Skeletal muscle satellite cell (primary cell): ENCODE results near the gene SNAP91.

Experiments used
- H3K27me3 ChIP-seq: 2 replicates; pipeline ENCODE4 v1.7.0; 2013; ENCODE audit warnings: low read length; ENCODE audit not compliant: control insufficient read depth, insufficient read depth
- H3K36me3 ChIP-seq: 2 replicates; pipeline ENCODE4 v1.7.0; 2013; ENCODE audit warnings: mild to moderate bottlenecking, control low read depth, low read length; ENCODE audit not compliant: insufficient read depth
- H3K4me1 ChIP-seq: 2 replicates; pipeline ENCODE4 v1.7.0; 2013; ENCODE audit warnings: low read length; ENCODE audit not compliant: control insufficient read depth, insufficient read depth
- H3K4me2 ChIP-seq: 2 replicates; pipeline ENCODE4 v1.7.0; 2013; ENCODE audit warnings: mild to moderate bottlenecking, low read length
- H3K4me3 ChIP-seq: 2 replicates; pipeline ENCODE4 v1.7.0; 2013; ENCODE audit warnings: low read length
- H3K9ac ChIP-seq: 2 replicates; pipeline ENCODE4 v1.7.0; 2013; ENCODE audit warnings: mild to moderate bottlenecking, low read depth, low read length, moderate library complexity
- H3K9me3 ChIP-seq: replicated peaks from 2 replicates; pipeline ENCODE4 v1.7.0; 2013; ENCODE audit warnings: mild to moderate bottlenecking, control low read depth, low read length

Gene SNAP91

DNA sequence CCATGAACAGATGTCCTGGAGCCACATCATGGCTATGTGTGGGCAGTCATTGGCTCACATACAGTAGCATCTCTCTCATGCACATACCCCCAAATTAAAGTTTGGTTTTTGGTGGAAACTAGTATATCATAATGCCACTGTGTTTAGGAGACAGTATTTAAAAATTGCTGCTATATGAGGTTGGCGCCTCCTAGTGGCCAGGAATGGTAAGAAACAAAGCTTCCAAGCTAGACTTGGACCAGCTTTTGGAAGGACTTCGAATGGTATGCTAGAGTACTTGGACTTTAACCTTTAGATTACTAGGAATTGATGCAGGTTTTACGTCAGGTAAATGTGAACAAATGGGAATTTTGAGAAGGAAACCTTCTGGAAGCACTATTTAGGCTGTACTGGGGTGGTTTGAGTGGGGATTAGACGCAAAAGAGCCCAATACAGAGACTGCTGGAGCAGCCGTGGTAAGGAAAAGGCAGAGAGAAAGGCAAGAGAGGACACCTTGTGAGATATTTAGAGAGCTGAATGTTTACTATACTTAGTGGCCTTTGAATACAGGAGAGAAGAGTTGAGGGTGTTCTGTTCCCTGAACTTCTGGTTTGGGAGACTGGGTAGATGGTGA lies 172.8 kb downstream of the SNAP91 start:
- Histone ChIP-seq H3K36me3 (no peaks in the 10 kb centered on the region), H3K9ac (no peak overlapping the region), H3K4me2 (no peak overlapping the region), H3K27me3 (peaks cover 12% of the 10 kb centered on the region), H3K9me3 (no peaks in the 10 kb centered on the region), H3K4me3 (no peak overlapping the region), H3K4me1 (no peaks in the 10 kb centered on the region)

DNA sequence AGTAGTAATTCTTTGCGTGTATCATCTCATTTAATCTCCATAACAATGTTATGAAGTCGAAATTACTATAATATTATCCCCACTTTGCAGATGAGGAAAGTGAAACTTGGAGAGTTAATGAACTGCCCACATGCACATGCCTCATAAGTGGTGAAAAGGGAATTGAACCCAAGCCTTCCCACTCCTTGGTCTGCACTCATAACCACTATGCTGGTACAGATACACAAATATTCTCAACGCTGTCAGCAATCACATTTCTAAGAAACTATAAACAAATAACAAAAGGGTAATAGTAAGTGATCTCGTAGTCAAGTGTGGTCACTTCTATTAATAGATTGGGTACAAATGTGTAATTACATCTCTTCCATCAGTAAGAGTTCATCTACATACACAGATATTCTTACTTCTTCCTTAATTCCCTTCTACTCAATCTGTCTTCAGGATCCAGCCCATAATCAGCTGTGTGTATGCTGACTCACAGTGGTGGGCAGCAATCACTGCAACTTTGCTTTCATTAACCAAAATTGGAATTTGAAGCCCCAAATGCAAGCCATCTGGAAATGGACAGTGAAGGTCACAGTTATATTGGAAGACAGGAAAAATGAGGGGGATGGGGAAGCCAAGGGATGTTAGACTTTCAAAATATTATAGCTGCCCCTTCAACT lies 190.0 kb downstream of the SNAP91 start:
- peaks cover 18% of the 10 kb centered on the region for H3K27me3 ChIP-seq
- H3K9ac ChIP-seq, result no peak overlapping the region
- no peaks in the 10 kb centered on the region for H3K9me3 ChIP-seq
- H3K36me3 ChIP-seq, result no peaks in the 10 kb centered on the region
- no peaks in the 10 kb centered on the region for H3K4me1 ChIP-seq
- no peak overlapping the region for H3K4me2 ChIP-seq
- H3K4me3 ChIP-seq, result no peak overlapping the region

DNA sequence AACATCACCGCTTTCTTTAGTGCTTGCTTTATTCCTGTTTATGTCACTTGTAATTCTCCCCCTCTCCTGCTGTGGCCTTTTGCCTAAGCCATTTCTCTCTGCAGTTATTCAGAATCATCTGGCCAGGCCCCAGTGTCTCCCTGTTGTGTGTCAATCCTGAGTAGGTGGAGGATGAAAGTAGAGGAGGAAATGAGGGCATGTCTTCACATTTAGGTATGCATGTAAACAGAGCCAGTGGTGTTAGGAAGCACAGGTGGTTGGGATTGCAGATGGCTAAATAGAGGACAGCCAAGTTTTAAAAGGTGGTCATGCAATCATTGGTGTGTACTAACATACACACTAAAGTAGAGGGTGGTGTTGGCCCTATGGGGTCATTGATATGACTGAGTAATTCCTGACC lies 191.4 kb downstream of the SNAP91 start:
- peaks cover 7% of the 10 kb centered on the region for H3K27me3 ChIP-seq
- no peaks in the 10 kb centered on the region for H3K36me3 ChIP-seq
- H3K4me3 ChIP-seq, result no peak overlapping the region
- no peaks in the 10 kb centered on the region for H3K4me1 ChIP-seq
- H3K9me3 ChIP-seq, result no peaks in the 10 kb centered on the region
- H3K9ac ChIP-seq, result no peak overlapping the region
- no peak overlapping the region for H3K4me2 ChIP-seq

DNA sequence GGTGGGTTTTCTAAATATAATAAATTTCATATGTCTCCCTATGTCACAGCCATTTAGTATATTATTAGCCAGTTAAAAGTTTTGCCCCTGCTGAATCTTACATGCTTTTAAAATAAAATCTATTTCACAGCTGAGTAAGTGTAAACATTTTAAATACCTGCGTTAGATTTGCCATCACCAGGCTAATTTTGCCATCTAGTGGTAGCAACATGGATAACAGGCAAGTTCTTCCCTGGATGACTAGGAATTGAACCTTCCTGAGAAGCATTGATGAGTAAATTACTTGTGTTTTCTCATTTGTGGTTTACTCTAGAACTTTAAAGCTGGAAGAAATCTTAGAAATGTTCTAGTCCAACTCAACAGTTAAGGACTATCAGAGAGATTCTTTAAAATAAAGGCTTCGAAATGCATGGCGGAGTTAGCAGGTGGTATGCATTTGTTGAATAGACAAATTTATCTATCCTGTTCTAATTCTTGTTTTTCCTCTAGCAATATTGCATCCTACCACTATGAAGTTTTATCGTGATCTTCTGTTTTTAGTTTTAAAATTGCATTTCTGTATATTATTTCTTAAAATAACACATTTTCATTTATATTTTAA lies 193.9 kb downstream of the SNAP91 start:
- Histone ChIP-seq H3K4me3 (no peak overlapping the region), H3K4me1 (peaks cover 3% of the 10 kb centered on the region), H3K4me2 (no peak overlapping the region), H3K36me3 (no peaks in the 10 kb centered on the region), H3K9ac (no peak overlapping the region), H3K27me3 (no peaks in the 10 kb centered on the region), H3K9me3 (no peaks in the 10 kb centered on the region)

DNA sequence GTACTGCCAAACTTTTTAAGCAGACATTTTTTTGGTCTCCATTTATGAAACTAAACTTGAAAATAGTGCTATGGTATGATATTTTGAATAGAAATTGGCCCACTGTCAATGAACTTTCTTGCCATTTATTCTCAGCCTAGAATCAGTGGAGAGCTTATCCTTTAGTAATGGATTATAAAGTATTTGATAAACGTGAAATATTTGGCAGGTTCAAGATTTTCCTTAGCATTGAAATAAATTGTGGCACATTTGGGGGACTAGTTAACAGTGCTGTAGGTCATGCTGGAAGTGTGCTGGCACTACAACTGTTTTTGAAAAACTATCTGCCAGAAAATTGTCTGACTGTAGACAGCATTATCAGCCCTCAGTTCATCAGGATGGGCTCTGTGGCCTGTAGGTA lies 194.4 kb downstream of the SNAP91 start:
- Histone ChIP-seq H3K4me2 (no peak overlapping the region), H3K27me3 (no peaks in the 10 kb centered on the region), H3K4me3 (no peak overlapping the region), H3K36me3 (no peaks in the 10 kb centered on the region), H3K9ac (no peak overlapping the region), H3K9me3 (no peaks in the 10 kb centered on the region), H3K4me1 (peaks cover 3% of the 10 kb centered on the region)

DNA sequence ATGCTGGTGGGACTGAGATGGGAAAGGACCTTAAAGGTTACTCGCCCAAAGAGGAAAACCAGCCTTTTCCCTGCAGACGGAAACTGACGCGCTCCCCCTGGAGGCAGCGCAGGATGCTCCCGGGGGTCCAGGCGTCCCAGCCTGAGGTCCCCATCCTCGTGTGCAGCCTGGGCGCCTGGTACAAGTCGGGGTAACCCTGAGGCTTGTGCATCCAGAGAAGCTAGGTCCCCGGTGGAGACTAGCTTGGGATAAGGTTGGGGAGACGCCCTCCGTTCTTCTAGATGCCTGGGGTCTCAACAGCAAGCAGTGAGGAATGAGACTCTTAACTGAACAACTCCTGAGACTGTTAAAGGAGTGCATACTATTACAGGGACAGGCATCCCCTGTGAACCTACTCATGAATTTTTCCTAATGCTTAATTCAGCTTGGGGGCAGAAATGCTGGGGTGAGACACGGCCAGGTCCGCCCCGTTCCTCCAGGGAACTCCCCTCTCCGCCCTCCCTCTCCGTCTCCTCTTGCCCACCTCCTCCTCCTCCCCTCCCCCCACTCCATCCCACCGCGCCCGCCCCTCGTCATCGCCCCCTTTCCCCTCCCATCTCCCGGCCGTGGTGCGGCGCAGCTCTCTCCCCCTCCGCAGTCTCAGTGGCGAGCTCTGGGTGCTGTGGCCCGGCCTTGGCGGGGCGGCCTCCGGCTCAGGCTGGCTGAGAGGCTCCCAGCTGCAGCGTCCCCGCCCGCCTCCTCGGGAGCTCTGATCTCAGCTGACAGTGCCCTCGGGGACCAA lies 196.8 kb downstream of the SNAP91 start, which contains the start of gene PRSS35:
Gene PRSS35, plus strand, starts transcription at position 634 of the 781 bp plus-strand sequence. CDS start 10,908 bp downstream, outside the sequence.
- peak within 1 kb of the TSS; percentile 61 for H3K4me3 ChIP-seq

DNA sequence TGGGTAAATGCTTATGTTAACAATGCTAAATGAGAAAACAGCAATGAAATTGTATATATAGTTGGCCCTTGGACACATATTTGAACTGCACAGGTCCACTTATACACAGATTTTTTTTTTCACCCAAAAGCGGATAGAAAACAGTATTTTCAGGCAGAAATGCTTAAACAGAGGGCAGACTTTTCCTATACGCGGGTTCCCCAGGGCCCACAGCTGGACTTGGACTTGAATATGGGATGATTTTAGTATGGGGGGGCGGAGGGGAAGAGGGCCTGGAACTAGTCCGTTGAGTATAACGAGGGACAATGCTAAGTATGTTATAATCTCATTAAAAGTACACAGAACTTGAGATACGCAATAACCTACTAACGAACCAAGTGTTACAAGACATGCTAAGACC lies 197.6 kb downstream of the SNAP91 start:
- H3K9me3 ChIP-seq, result no peaks in the 10 kb centered on the region
- H3K9ac ChIP-seq, result no peak overlapping the region
- H3K36me3 ChIP-seq, result no peaks in the 10 kb centered on the region
- no peak overlapping the region for H3K4me3 ChIP-seq
- no peak overlapping the region for H3K4me2 ChIP-seq
- peaks cover 3% of the 10 kb centered on the region for H3K4me1 ChIP-seq
- no peaks in the 10 kb centered on the region for H3K27me3 ChIP-seq

More for the DNA sequence above, 196.8 kb downstream of the SNAP91 start, which contains the start of gene PRSS35:
- Histone ChIP-seq H3K27me3 (no peaks in the 10 kb centered on the region), H3K36me3 (no peaks in the 10 kb centered on the region), H3K9ac (peak within 1 kb of the TSS; percentile 32), H3K4me1 (peaks cover 3% of the 10 kb centered on the region), H3K9me3 (no peaks in the 10 kb centered on the region), H3K4me2 (peak within 1 kb of the TSS; percentile 87)

DNA sequence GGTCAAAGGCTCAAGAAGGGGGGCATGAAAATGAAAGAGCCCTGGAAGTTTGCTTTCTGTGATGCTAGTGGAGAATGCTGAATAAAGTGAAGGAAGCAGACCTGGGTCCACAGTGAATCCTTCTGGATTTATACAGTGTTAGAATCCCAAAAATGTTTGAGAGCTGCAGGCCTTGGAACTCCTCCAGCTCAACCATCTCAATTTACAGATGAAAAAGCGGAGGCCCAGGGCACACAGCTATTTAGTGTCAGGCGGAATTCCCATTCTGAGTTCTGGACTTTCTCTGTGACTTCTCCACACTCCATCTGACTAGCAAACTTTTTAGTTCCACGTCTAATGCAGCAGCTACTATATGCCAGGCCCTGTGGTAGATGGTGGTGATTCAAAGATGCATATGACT lies 198.1 kb downstream of the SNAP91 start:
- Histone ChIP-seq H3K27me3 (no peaks in the 10 kb centered on the region), H3K4me1 (peaks cover 3% of the 10 kb centered on the region), H3K4me3 (no peak overlapping the region), H3K4me2 (no peak overlapping the region), H3K9me3 (no peaks in the 10 kb centered on the region), H3K36me3 (no peaks in the 10 kb centered on the region), H3K9ac (no peak overlapping the region)

DNA sequence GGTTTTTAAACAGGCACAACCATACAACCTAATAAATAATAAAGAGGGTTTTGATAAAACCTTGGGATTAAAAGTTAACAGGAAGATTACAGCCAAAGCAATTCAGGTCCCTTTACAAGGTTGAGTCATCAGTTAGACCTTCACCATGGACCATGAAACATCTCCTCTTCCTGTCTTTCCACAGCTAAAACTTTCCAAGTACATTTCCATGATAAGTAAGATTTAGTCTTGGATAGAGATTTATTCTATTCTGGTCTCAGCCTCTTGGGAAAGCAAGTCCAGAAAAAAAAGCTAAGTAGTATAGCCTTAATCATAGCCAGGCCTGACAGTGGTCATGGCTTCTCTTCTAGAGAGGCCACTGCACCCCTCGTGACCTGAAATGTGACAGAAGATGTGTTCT lies 199.5 kb downstream of the SNAP91 start:
- Histone ChIP-seq H3K4me2 (no peak overlapping the region), H3K9me3 (no peaks in the 10 kb centered on the region), H3K4me1 (peaks cover 3% of the 10 kb centered on the region), H3K36me3 (no peaks in the 10 kb centered on the region), H3K27me3 (no peaks in the 10 kb centered on the region), H3K9ac (no peak overlapping the region), H3K4me3 (no peak overlapping the region)

DNA sequence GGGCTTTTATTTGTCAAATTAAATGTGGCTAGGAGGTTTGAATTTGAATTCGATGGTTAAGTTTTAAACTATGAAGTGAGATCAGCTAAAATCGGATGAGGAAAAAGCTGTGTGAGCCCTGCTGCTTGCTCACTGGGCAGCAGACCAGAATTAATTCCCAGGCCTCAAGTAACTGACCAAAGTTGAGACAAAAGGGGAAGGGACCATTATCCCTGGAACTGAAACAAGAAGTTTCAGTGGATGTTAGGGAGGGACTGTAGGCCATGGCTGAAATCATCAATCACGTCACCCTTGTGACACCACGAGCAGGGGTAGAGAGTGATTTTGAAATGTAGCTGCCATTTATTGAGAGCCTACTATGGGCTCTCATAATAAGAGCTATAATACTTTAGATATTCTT lies 203.5 kb downstream of the SNAP91 start:
- no peaks in the 10 kb centered on the region for H3K36me3 ChIP-seq
- H3K4me2 ChIP-seq, result no peak overlapping the region
- H3K9ac ChIP-seq, result no peak overlapping the region
- no peak overlapping the region for H3K4me3 ChIP-seq
- H3K27me3 ChIP-seq, result peaks cover 5% of the 10 kb centered on the region
- no peaks in the 10 kb centered on the region for H3K4me1 ChIP-seq
- H3K9me3 ChIP-seq, result no peaks in the 10 kb centered on the region
